Body of pancreas (tissue), 4 donors: Measurements from ENCODE around the gene DEPDC5. TPM values are rescaled to one million over a fixed set of nuclear protein-coding genes. Genes with fewer than 3 reads are reported as not detected.

ENCODE experiments used
- ATAC-seq: fragments of 150-250 bp; one replicate; pipeline ENCODE4 v1.9.1; 2016
- DNase-seq, 4 donors: peaks; one replicate each; pipeline ENCODE4 v3.0.0-alpha.2; 2019
- H3K27ac ChIP-seq, 4 donors: fragments of 200-600 bp; sonication (generic); 1 replicate in 3 of 4; 2 replicates in 1 of 4; pipeline versions ENCODE4 v1.5.1 to v1.6.1; 2016 to 2019; ENCODE audit warnings: mild to moderate bottlenecking in 1 of 4, mixed read lengths in 1 of 4, moderate library complexity in 1 of 4
- H3K27me3 ChIP-seq, 2 donors: fragments of 200-600 bp; sonication (generic); one replicate each; pipeline ENCODE4 v1.6.0; 2016; ENCODE audit warnings: mild to moderate bottlenecking in 1 of 2
- H3K36me3 ChIP-seq, 2 donors: fragments of 200-600 bp; sonication (generic); replicated peaks in 1 of 2; 2 replicates each; pipeline ENCODE4 v1.5.1; 2016; ENCODE audit warnings: low read depth in 2 of 2; ENCODE audit not compliant: insufficient read depth in 1 of 2
- H3K4me1 ChIP-seq: fragments of 200-600 bp; sonication (generic); one replicate; pipeline ENCODE4 v1.6.0; 2016
- H3K4me3 ChIP-seq, 2 donors: fragments of 200-600 bp; sonication (generic); 1 replicate in 1 of 2; 2 replicates in 1 of 2; pipeline ENCODE4 v1.5.1; 2016 to 2019
- H3K9me3 ChIP-seq, 3 donors: fragments of 200-600 bp; sonication (generic); 1 replicate in 2 of 3; 2 replicates in 1 of 3; pipeline ENCODE4 v1.5.1; 2016
- POLR2A ChIP-seq, 3 donors: fragments of 450-650 bp; IDR thresholded peaks; one replicate each; pipeline ENCODE4 v1.6.1; 2016; ENCODE audit warnings: antibody characterized with exemption in 3 of 3, mild to moderate bottlenecking in 2 of 3
- WGBS, 2 donors: methylation state at CpG; one replicate each; pipeline ENCODE4 v1.1.5; 2017; 5-methylcytosine and 5-hydroxymethylcytosine counted together
- intact Hi-C: fragments of 100-400 bp; cut with DNase I; formaldehyde crosslinking; loops from one replicate; pipeline ENCODE4 v1.15.1; 2023
- total RNA-seq, 2 donors: library from RNA; depleted of rRNA; stranded (reverse); fragments of >200 nt; gene quantifications; one replicate each; pipeline ENCODE4 v1.1.0, GENCODE V29; 2016
- TF ChIP-seq, protein P1 (sequence below), 7 experiments: fragments of 450-650 bp in 4 of 7; fragments of 200-600 bp in 3 of 7; sonication (generic) in 3 of 7; IDR thresholded peaks; one replicate each; pipeline ENCODE4 v1.5.1; 2016 to 2019; ENCODE audit warnings: antibody characterized with exemption in 7 of 7

Gene DEPDC5
- total RNA-seq, 2 donors from 2014 or later, result 21.4 to 40.0 TPM

DNA sequence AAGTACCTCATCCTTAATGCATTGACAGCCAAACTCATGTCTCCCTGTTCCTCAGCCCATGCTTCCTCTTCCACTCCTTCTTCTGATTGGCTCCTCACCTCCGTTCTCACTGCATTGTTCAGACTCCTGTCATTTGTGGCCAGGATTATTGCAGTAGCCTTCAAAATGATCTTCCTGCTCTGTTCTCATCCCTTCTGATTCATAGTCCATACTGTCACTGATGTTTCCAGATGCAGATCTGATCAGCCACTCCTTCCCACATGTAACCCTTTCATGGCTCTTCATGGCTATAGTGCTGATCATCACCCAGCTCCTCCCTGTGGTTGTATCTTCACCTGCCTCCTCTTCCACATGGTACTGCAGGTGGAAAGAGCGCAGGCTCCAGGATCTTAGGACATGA is 71.7 kb downstream of the DEPDC5 start:
- no peak for ATAC-seq
- TF ChIP-seq, protein P1, sequence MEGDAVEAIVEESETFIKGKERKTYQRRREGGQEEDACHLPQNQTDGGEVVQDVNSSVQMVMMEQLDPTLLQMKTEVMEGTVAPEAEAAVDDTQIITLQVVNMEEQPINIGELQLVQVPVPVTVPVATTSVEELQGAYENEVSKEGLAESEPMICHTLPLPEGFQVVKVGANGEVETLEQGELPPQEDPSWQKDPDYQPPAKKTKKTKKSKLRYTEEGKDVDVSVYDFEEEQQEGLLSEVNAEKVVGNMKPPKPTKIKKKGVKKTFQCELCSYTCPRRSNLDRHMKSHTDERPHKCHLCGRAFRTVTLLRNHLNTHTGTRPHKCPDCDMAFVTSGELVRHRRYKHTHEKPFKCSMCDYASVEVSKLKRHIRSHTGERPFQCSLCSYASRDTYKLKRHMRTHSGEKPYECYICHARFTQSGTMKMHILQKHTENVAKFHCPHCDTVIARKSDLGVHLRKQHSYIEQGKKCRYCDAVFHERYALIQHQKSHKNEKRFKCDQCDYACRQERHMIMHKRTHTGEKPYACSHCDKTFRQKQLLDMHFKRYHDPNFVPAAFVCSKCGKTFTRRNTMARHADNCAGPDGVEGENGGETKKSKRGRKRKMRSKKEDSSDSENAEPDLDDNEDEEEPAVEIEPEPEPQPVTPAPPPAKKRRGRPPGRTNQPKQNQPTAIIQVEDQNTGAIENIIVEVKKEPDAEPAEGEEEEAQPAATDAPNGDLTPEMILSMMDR (IDR thresholded peaks at IDR 0.05), result no peak
- no peak for TF ChIP-seq POLR2A (IDR thresholded peaks at IDR 0.05)

DNA sequence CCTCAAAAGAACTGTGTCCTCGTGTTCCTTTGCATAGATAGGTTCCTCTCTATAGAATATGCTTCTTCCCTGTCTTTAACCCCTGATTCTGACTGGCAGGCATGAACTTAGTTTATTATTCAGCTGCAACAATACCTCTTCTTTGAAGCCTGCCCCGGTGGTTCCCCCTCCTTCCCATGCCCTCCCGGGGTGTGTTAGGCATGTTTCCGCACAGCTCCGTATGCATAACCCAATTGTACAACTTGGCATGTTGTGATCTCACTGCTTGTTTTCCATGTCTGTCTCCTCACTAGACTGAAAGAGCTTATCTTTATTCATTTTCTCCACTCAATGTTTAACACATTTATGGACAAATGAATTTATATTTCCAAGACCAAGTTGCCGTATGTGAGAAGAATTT is 72.6 kb downstream of the DEPDC5 start:
- no peak overlapping the region for H3K27ac ChIP-seq
- ATAC-seq (no peak), DNase-seq (no peak)
- WGBS, 2 donors, result 70 to 77% methylated on average over 6 of the region's 6 CpGs
- no peaks in the 10 kb centered on the region for H3K27me3 ChIP-seq
- H3K4me3 ChIP-seq, result no peak overlapping the region
- peaks cover 7% of the 10 kb centered on the region for H3K4me1 ChIP-seq
- TF ChIP-seq, protein P1 (IDR thresholded peaks at IDR 0.05), result no peak
- no peak for TF ChIP-seq POLR2A (IDR thresholded peaks at IDR 0.05)
- intact Hi-C loops, result no loop called here
- H3K36me3 ChIP-seq, result no peaks in the 10 kb centered on the region
- H3K9me3 ChIP-seq, result no peaks in the 10 kb centered on the region

More for the DNA sequence above, 71.7 kb downstream of the DEPDC5 start:
- H3K27me3 ChIP-seq, result no peaks in the 10 kb centered on the region
- H3K27ac ChIP-seq, result no peak overlapping the region
- no peak overlapping the region for H3K4me3 ChIP-seq
- DNase-seq, result no peak
- 91 to 95% methylated on average over 2 of the region's 2 CpGs for whole genome bisulfite sequencing, 2 donors
- H3K4me1 ChIP-seq, result peaks cover 7% of the 10 kb centered on the region
- no peaks in the 10 kb centered on the region for H3K9me3 ChIP-seq
- intact Hi-C loops, result no loop called here
- H3K36me3 ChIP-seq, result peaks cover 0 to 5% of the 10 kb centered on the region in 2 donors

DNA sequence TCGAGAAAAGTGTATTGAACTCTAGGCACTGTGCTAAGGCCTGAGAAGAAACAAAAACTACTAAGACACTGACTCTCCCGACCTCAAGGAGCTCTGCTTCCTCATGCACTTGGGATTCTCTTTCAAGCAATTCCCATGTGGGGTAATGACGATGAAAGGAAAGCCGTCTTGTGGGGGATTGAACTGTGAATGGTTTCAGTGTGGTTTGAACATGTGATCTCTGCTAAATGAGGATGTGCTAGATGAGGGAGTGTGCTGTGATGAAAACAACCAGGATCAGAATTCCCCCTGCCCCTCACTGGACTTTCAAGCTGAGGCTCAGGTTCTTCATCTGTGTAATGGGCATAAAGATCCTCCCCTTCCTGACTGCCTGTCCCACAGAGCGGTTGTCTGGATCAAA is 74.9 kb downstream of the DEPDC5 start:
- intact Hi-C loops, result no loop called here
- Histone ChIP-seq H3K27me3 (no peaks in the 10 kb centered on the region), H3K4me3 (no peak overlapping the region), H3K36me3 (no peaks in the 10 kb centered on the region), H3K27ac (no peak overlapping the region), H3K4me1 (peaks cover 11% of the 10 kb centered on the region), H3K9me3 (no peaks in the 10 kb centered on the region)
- TF ChIP-seq POLR2A (IDR thresholded peaks at IDR 0.05), result no peak
- TF ChIP-seq, protein P1 (IDR thresholded peaks at IDR 0.05), result no peak
- DNase-seq, result no peak
- 80 to 86% methylated on average over 5 of the region's 5 CpGs for WGBS, 2 donors
- no peak for ATAC-seq

DNA sequence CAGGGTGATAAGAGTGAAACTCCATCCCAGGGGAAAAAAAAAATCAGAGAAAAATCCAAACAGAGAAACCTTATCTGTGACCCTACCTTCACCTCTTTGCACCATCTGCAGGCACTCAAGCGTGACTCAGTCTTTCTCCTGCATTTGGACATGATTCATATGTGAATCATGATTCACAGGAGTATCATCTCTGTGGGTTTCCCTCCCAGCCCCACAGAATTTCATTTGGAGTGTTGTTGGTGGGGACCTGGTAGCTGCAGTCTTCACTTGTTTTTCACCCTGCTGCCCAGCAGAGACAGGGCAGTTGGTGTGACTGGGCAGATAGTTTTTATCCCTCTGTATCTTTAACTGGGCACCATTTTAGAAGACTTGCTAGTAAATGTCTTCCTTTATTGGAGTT is 75.7 kb downstream of the DEPDC5 start:
- peak in 1 of 4 donors; percentile 17 for DNase-seq
- no peaks in the 10 kb centered on the region for H3K27me3 ChIP-seq
- H3K9me3 ChIP-seq, result no peaks in the 10 kb centered on the region
- no peak overlapping the region for H3K27ac ChIP-seq
- no peaks in the 10 kb centered on the region for H3K36me3 ChIP-seq
- intact Hi-C loops, result no loop called here
- 29 to 46% methylated on average over 1 of the region's 1 CpG for WGBS, 2 donors
- TF ChIP-seq POLR2A (IDR thresholded peaks at IDR 0.05), result no peak
- TF ChIP-seq, protein P1 (IDR thresholded peaks at IDR 0.05), result no peak
- ATAC-seq, result peak; percentile 42
- H3K4me3 ChIP-seq, result no peak overlapping the region
- H3K4me1 ChIP-seq, result peaks cover 13% of the 10 kb centered on the region

DNA sequence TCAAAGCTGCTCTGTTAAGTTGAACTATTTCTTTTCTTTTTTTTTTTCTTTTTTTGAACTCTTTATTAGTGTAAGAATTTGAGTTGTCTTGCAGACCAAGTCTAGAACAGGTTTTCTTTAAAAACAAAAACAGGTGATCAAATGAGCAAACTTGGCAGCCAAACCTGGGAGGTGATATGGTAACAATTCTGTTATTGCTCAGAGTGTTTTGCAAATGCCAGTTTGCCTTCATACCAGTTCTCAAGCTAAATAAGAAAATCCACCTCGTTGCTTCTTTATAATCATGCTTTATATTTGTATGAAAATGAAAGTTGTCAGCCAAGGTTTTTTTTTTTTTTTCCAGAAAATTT is 76.9 kb downstream of the DEPDC5 start:
- H3K27ac ChIP-seq, result peak overlapping the region in 1 of 4 donors; percentile 43

More for the DNA sequence above, 76.9 kb downstream of the DEPDC5 start:
- ATAC-seq (no peak), DNase-seq (no peak)
- WGBS, 2 donors, result 29 to 44% methylated on average over 1 of the region's 1 CpG
- Histone ChIP-seq H3K4me1 (peaks cover 13% of the 10 kb centered on the region), H3K9me3 (no peaks in the 10 kb centered on the region), H3K27me3 (no peaks in the 10 kb centered on the region), H3K36me3 (no peaks in the 10 kb centered on the region), H3K4me3 (no peak overlapping the region)
- intact Hi-C loops, result no loop called here
- TF ChIP-seq, protein P1 (IDR thresholded peaks at IDR 0.05), result no peak
- no peak for TF ChIP-seq POLR2A (IDR thresholded peaks at IDR 0.05)
